Cardiac fibroblast (primary cell): ENCODE measurements around the gene DPP6.

Experiments
- DNase-seq, 2 donors: peaks; one replicate each; pipeline versions ENCODE4 v3.0.0 to v3.0.0-alpha.2; 2010; ENCODE audit warnings: low read depth in 2 of 2
- H3K4me3 ChIP-seq, 2 donors: replicated peaks in 1 of 2; 1 replicate in 1 of 2; 2 replicates in 1 of 2; pipeline ENCODE4 v1.5.1; 2011; ENCODE audit warnings: low read depth in 2 of 2, low read length in 2 of 2, mild to moderate bottlenecking in 2 of 2, moderate library complexity in 1 of 2
- CTCF ChIP-seq: IDR thresholded peaks from one replicate; pipeline ENCODE4 v1.5.1; 2011; ENCODE audit warnings: low read depth, mild to moderate bottlenecking, low read length, inconsistent platforms

Gene DPP6

GRCh38 chr7:154650275-154650674 is 598.1 kb downstream of the DPP6 start:
- no peak for TF ChIP-seq CTCF
- no peak for DNase-seq
- H3K4me3 ChIP-seq: no peak overlapping the region

GRCh38 chr7:154651501-154651900 is 599.3 kb downstream of the DPP6 start:
- TF ChIP-seq CTCF: no peak
- H3K4me3 ChIP-seq: no peak overlapping the region
- no peak for DNase-seq

- no peak for TF ChIP-seq CTCF
Measured at GRCh38 chr7:154652564-154652963, 600.4 kb downstream of the DPP6 start.

GRCh38 chr7:154653281-154653680 is 601.1 kb downstream of the DPP6 start:
- no peak for TF ChIP-seq CTCF
- DNase-seq: no peak
- H3K4me3 ChIP-seq: no peak overlapping the region

More at GRCh38 chr7:154652564-154652963, 600.4 kb downstream of the DPP6 start:
- no peak for DNase-seq
- no peak overlapping the region for H3K4me3 ChIP-seq

- no peak for DNase-seq
- no peak for TF ChIP-seq CTCF
- no peak overlapping the region for H3K4me3 ChIP-seq
Measured at GRCh38 chr7:154656618-154657017, 604.4 kb downstream of the DPP6 start.

GRCh38 chr7:154666768-154667167 is 614.6 kb downstream of the DPP6 start:
- no peak for DNase-seq
- TF ChIP-seq CTCF: no peak
- H3K4me3 ChIP-seq: no peak overlapping the region

- no peak overlapping the region for H3K4me3 ChIP-seq
- no peak for TF ChIP-seq CTCF
- peak in 1 of 2 donors; percentile 2 for DNase-seq
Measured at GRCh38 chr7:154672659-154673415, 620.6 kb downstream of the DPP6 start.
